ENCODE measurements around the gene LYRM9.
"Not testable (repeated sequence)": the region's sequence is repeated elsewhere in the genome, so short reads cannot be mapped to it uniquely, and the experiment has no call there.

LYRM9 gene

GRCh38 chr17:27839571-27840405, 53.4 kb downstream of the LYRM9 start:
- not testable (repeated sequence) for DNase-seq (ENCODE audit: low read depth in 2 of 2)

- not testable (repeated sequence) for DNase-seq (ENCODE audit: low read depth in 2 of 2)
Observed at GRCh38 chr17:27838607-27839006, 54.6 kb downstream of the LYRM9 start.

GRCh38 chr17:27837769-27838168, 55.4 kb downstream of the LYRM9 start:
- DNase-seq (ENCODE audit: low read depth in 2 of 2), result not testable (repeated sequence)

- DNase-seq (ENCODE audit: low read depth in 2 of 2), result no peak
Observed at GRCh38 chr17:27836651-27837050, 56.5 kb downstream of the LYRM9 start.

- DNase-seq (ENCODE audit: low read depth in 2 of 2), result no peak
Observed at GRCh38 chr17:27834571-27834970, 58.6 kb downstream of the LYRM9 start.

GRCh38 chr17:27832831-27833230, 60.3 kb downstream of the LYRM9 start:
- DNase-seq (ENCODE audit: low read depth in 2 of 2), result no peak

- DNase-seq (ENCODE audit: low read depth in 2 of 2), result not testable (repeated sequence)
Observed at GRCh38 chr17:27829888-27830287, 63.3 kb downstream of the LYRM9 start.

GRCh38 chr17:27829143-27829711, 63.9 kb downstream of the LYRM9 start:
- not testable (repeated sequence) for DNase-seq (ENCODE audit: low read depth in 2 of 2)
